Tibial artery (tissue), 4 donors: ENCODE results near the gene ENTPD5.
"Not testable (repeated sequence)": the region's sequence is repeated elsewhere in the genome, so short reads cannot be mapped to it uniquely, and the experiment has no call there.

Experiments
- DNase-seq, 2 donors: peaks; one replicate each; pipeline ENCODE4 v3.0.0-alpha.2; 2019
- H3K27ac ChIP-seq, 2 donors: fragments of 200-600 bp; sonication (generic) in 1 of 2; 1 replicate in 1 of 2; 2 replicates in 1 of 2; pipeline ENCODE4 v1.5.1; 2018 to 2019; ENCODE audit warnings: mild to moderate bottlenecking in 1 of 2
- H3K27me3 ChIP-seq, 2 donors: fragments of 200-600 bp; sonication (generic) in 1 of 2; one replicate each; pipeline versions ENCODE4 v1.5.1 to v1.6.0; 2016 to 2019
- H3K36me3 ChIP-seq, 3 donors: fragments of 200-600 bp; sonication (generic) in 2 of 3; one replicate each; pipeline ENCODE4 v1.5.1; 2016 to 2019; ENCODE audit warnings: mild to moderate bottlenecking in 2 of 3
- H3K4me1 ChIP-seq, 4 donors: fragments of 200-600 bp; sonication (generic) in 2 of 4; 1 replicate in 3 of 4; 2 replicates in 1 of 4; pipeline ENCODE4 v1.5.1; 2016 to 2019
- H3K4me3 ChIP-seq, 2 donors: fragments of 200-600 bp; sonication (generic) in 1 of 2; 1 replicate in 1 of 2; 2 replicates in 1 of 2; pipeline ENCODE4 v1.5.1; 2018 to 2019; ENCODE audit warnings: mild to moderate bottlenecking in 2 of 2
- H3K9me3 ChIP-seq, 3 donors: fragments of 200-600 bp; sonication (generic) in 1 of 3; one replicate each; pipeline ENCODE4 v1.5.1; 2016 to 2019
- CTCF ChIP-seq, 2 experiments: fragments of 200-600 bp in 1 of 2; fragments of 450-650 bp in 1 of 2; IDR thresholded peaks; one replicate each; pipeline ENCODE4 v1.5.1; 2017 to 2019; ENCODE audit warnings: antibody characterized with exemption in 2 of 2, mild to moderate bottlenecking in 1 of 2, moderate library complexity in 1 of 2
- intact Hi-C: fragments of 100-400 bp; cut with DNase I; formaldehyde crosslinking; loops from one replicate; pipeline ENCODE4 v1.15.0; 2023; ENCODE audit warnings: low total_unique reads

The ENTPD5 gene

GRCh38 chr14:73937012-73937411 is 82.1 kb downstream of the ENTPD5 start:
- Histone ChIP-seq H3K36me3 (peaks cover 40 to 100% (median 63%) of the 10 kb centered on the region in 3 donors), H3K9me3 (no peaks in the 10 kb centered on the region), H3K27me3 (no peaks in the 10 kb centered on the region), H3K4me1 (no peaks in the 10 kb centered on the region), H3K27ac (no peak overlapping the region), H3K4me3 (no peak overlapping the region)
- no peak for TF ChIP-seq CTCF (IDR thresholded peaks at IDR 0.05)
- intact Hi-C loops: no loop called here
- no peak for DNase-seq

- Histone ChIP-seq H3K27me3 (no peaks in the 10 kb centered on the region), H3K36me3 (peaks cover 42 to 100% (median 68%) of the 10 kb centered on the region in 3 donors)
Observed at GRCh38 chr14:73936548-73936947, 82.5 kb downstream of the ENTPD5 start.

GRCh38 chr14:73935666-73936065 is 83.4 kb downstream of the ENTPD5 start:
- no peak overlapping the region for H3K27ac ChIP-seq
- H3K27me3 ChIP-seq: no peaks in the 10 kb centered on the region
- no peak overlapping the region for H3K4me3 ChIP-seq
- no peaks in the 10 kb centered on the region for H3K4me1 ChIP-seq
- intact Hi-C loops: no loop called here
- no peaks in the 10 kb centered on the region for H3K9me3 ChIP-seq
- TF ChIP-seq CTCF (IDR thresholded peaks at IDR 0.05): no peak
- peaks cover 43 to 100% (median 75%) of the 10 kb centered on the region in 3 donors for H3K36me3 ChIP-seq
- DNase-seq: no peak

More at GRCh38 chr14:73936548-73936947, 82.5 kb downstream of the ENTPD5 start:
- H3K9me3 ChIP-seq: no peaks in the 10 kb centered on the region
- no peak for DNase-seq
- no peak for TF ChIP-seq CTCF (IDR thresholded peaks at IDR 0.05)
- no peaks in the 10 kb centered on the region for H3K4me1 ChIP-seq
- H3K27ac ChIP-seq: no peak overlapping the region
- no peak overlapping the region for H3K4me3 ChIP-seq
- intact Hi-C loops: no loop called here

- TF ChIP-seq CTCF (IDR thresholded peaks at IDR 0.05): no peak
- no peak overlapping the region for H3K27ac ChIP-seq
- H3K4me1 ChIP-seq: no peaks in the 10 kb centered on the region
- no peak overlapping the region for H3K4me3 ChIP-seq
- peaks cover 72 to 95% (median 85%) of the 10 kb centered on the region in 3 donors for H3K36me3 ChIP-seq
- no peaks in the 10 kb centered on the region for H3K9me3 ChIP-seq
- no peak for DNase-seq
- intact Hi-C loops: no loop called here
- H3K27me3 ChIP-seq: no peaks in the 10 kb centered on the region
Observed at GRCh38 chr14:73924337-73924736, 94.8 kb downstream of the ENTPD5 start.

GRCh38 chr14:73919457-73919856 is 99.6 kb downstream of the ENTPD5 start:
- H3K27me3 ChIP-seq, H3K4me1 ChIP-seq, DNase-seq, H3K4me3 ChIP-seq, H3K9me3 ChIP-seq, H3K27ac ChIP-seq, intact Hi-C loops: not testable (repeated sequence)
- H3K36me3 ChIP-seq: peaks cover 44 to 89% (median 69%) of the 10 kb centered on the region in 3 donors

- no peak for TF ChIP-seq CTCF (IDR thresholded peaks at IDR 0.05)
- H3K27me3 ChIP-seq: no peaks in the 10 kb centered on the region
- H3K27ac ChIP-seq: no peak overlapping the region
- no peaks in the 10 kb centered on the region for H3K9me3 ChIP-seq
- H3K4me1 ChIP-seq: no peaks in the 10 kb centered on the region
- no peak for DNase-seq
- intact Hi-C loops: no loop called here
- peaks cover 26 to 89% (median 60%) of the 10 kb centered on the region in 3 donors for H3K36me3 ChIP-seq
- H3K4me3 ChIP-seq: no peak overlapping the region
Observed at GRCh38 chr14:73916324-73916723, 102.8 kb downstream of the ENTPD5 start.
